Mesenchymal stem cell (in vitro differentiated cells and primary cell): ENCODE measurements around the gene SYNJ1.
"Not testable (repeated sequence)": the region's sequence is repeated elsewhere in the genome, so short reads cannot be mapped to it uniquely, and the experiment has no call there.

Experiments used
- DNase-seq: peaks from one replicate; pipeline ENCODE4 v3.0.0-alpha.2; 2013
- H2AFZ ChIP-seq: one replicate; pipeline ENCODE4 v1.6.1; 2013; ENCODE audit warnings: low read depth, mild to moderate bottlenecking, control low read depth, inconsistent platforms, low read length, moderate library complexity
- H2AK5ac ChIP-seq: 2 replicates; pipeline ENCODE4 v1.6.1; 2013; ENCODE audit warnings: low read length, moderate library complexity, mild to moderate bottlenecking, inconsistent platforms; ENCODE audit not compliant: severe bottlenecking
- H2BK120ac ChIP-seq: one replicate; pipeline ENCODE4 v1.6.1; 2013; ENCODE audit warnings: low read depth, mild to moderate bottlenecking, inconsistent platforms, low read length, moderate library complexity
- H2BK12ac ChIP-seq, 2 experiments: one replicate each; pipeline ENCODE4 v1.6.1; 2013; ENCODE audit warnings: inconsistent platforms in 2 of 2, low read length in 2 of 2, mild to moderate bottlenecking in 2 of 2, moderate library complexity in 2 of 2, control low read depth in 1 of 2
- H2BK15ac ChIP-seq: one replicate; pipeline ENCODE4 v1.6.1; 2013; ENCODE audit warnings: mild to moderate bottlenecking, low read depth, inconsistent platforms; ENCODE audit not compliant: poor library complexity, severe bottlenecking
- H2BK5ac ChIP-seq: 2 replicates; pipeline ENCODE4 v1.6.1; 2013; ENCODE audit warnings: low read depth, mild to moderate bottlenecking, low read length, control low read depth, inconsistent platforms; ENCODE audit not compliant: poor library complexity, severe bottlenecking
- H3K14ac ChIP-seq, 2 experiments: one replicate each; pipeline ENCODE4 v1.6.1; 2013; ENCODE audit warnings: inconsistent platforms in 2 of 2, low read length in 2 of 2, control low read depth in 1 of 2, mild to moderate bottlenecking in 1 of 2, moderate library complexity in 1 of 2
- H3K18ac ChIP-seq, 2 experiments: one replicate each; pipeline ENCODE4 v1.6.1; 2013; ENCODE audit warnings: inconsistent platforms in 2 of 2, low read length in 2 of 2, control low read depth in 1 of 2, low read depth in 1 of 2, mild to moderate bottlenecking in 1 of 2
- H3K23ac ChIP-seq, 2 experiments: one replicate each; pipeline ENCODE4 v1.6.1; 2013; ENCODE audit warnings: inconsistent platforms in 2 of 2, low read length in 2 of 2, mild to moderate bottlenecking in 2 of 2, moderate library complexity in 2 of 2, control low read depth in 1 of 2
- H3K27ac ChIP-seq: 2 replicates; pipeline ENCODE4 v1.5.1; 2013; ENCODE audit warnings: mild to moderate bottlenecking, moderate library complexity, low read length, control low read depth, inconsistent platforms; ENCODE audit not compliant: poor library complexity, severe bottlenecking
- H3K27me3 ChIP-seq, 2 experiments: 2 replicates each; pipeline versions ENCODE4 v1.6.1 to v1.7.0; 2013; ENCODE audit warnings: low read length in 2 of 2, mild to moderate bottlenecking in 2 of 2, moderate library complexity in 2 of 2, control low read depth in 1 of 2, inconsistent platforms in 1 of 2; ENCODE audit not compliant: control insufficient read depth in 1 of 2, insufficient read depth in 1 of 2
- H3K36me3 ChIP-seq, 2 experiments: 2 replicates each; pipeline versions ENCODE4 v1.6.1 to v1.7.0; 2013; ENCODE audit warnings: low read length in 2 of 2, control low read depth in 1 of 2, inconsistent platforms in 1 of 2, low read depth in 1 of 2, mild to moderate bottlenecking in 1 of 2; ENCODE audit not compliant: insufficient read depth in 2 of 2, control insufficient read depth in 1 of 2
- H3K4ac ChIP-seq, 2 experiments: one replicate each; pipeline ENCODE4 v1.6.1; 2013; ENCODE audit warnings: inconsistent platforms in 2 of 2, low read length in 2 of 2, mild to moderate bottlenecking in 2 of 2, moderate library complexity in 2 of 2, control low read depth in 1 of 2, low read depth in 1 of 2
- H3K4me1 ChIP-seq: 2 replicates; pipeline ENCODE4 v1.6.1; 2013; ENCODE audit warnings: low read depth, low read length, control low read depth; ENCODE audit not compliant: control insufficient read depth, insufficient read depth
- H3K4me2 ChIP-seq: 2 replicates; pipeline ENCODE4 v1.6.1; 2013; ENCODE audit warnings: low read length, mild to moderate bottlenecking, inconsistent platforms; ENCODE audit not compliant: poor library complexity, severe bottlenecking
- H3K4me3 ChIP-seq, 2 experiments: 2 replicates each; pipeline versions ENCODE4 v1.5.1 to v1.7.0; 2013; ENCODE audit warnings: low read length in 2 of 2, mild to moderate bottlenecking in 2 of 2, control low read depth in 1 of 2, low read depth in 1 of 2; ENCODE audit not compliant: insufficient read depth in 1 of 2
- H3K79me1 ChIP-seq: replicated peaks from 2 replicates; pipeline ENCODE4 v1.6.1; 2013; ENCODE audit warnings: mild to moderate bottlenecking, control low read depth, low read length, inconsistent platforms; ENCODE audit not compliant: poor library complexity, severe bottlenecking
- H3K9ac ChIP-seq: 2 replicates; pipeline ENCODE4 v1.7.0; 2013; ENCODE audit warnings: mild to moderate bottlenecking, low read length, moderate library complexity
- H3K9me3 ChIP-seq: 2 replicates; pipeline ENCODE4 v1.7.0; 2013; ENCODE audit warnings: mild to moderate bottlenecking, low read length; ENCODE audit not compliant: control insufficient read depth
- H4K8ac ChIP-seq: one replicate; pipeline ENCODE4 v1.6.1; 2013; ENCODE audit warnings: inconsistent platforms, mild to moderate bottlenecking, low read length, moderate library complexity
- H4K91ac ChIP-seq: one replicate; pipeline ENCODE4 v1.6.1; 2013; ENCODE audit warnings: mild to moderate bottlenecking, low read length, inconsistent platforms
- WGBS: methylation state at CpG from one replicate; pipeline ENCODE4 v1.1.7; 2013; ENCODE audit warnings: mixed read lengths; 5-methylcytosine and 5-hydroxymethylcytosine counted together

SYNJ1 gene

DNA sequence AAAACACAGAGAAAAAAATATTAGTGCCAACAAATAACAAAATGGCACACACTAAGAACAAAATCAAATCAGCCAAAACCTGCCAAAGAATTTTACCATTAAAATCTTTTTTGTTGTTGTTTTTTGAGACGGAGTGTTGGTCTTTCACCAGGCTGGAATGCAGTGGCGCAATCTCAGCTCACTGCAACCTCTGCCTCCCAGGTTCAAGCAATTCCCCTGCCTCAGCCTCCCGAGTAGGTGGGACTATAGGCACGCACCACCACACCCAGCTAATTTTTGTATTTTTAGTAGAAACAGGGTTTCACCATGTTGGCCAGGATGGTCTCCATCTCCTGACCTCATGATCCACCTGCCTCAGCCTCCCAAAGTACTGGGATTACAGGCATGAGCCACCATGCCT is 8.3 kb upstream of the SYNJ1 start:
- not testable (repeated sequence) for H3K23ac ChIP-seq, H3K4me2 ChIP-seq, DNase-seq, H2AK5ac ChIP-seq, H2BK12ac ChIP-seq, H2BK120ac ChIP-seq, H3K4me1 ChIP-seq, H3K4ac ChIP-seq, H3K9me3 ChIP-seq, H3K9ac ChIP-seq, H3K27ac ChIP-seq, H3K14ac ChIP-seq, H4K91ac ChIP-seq, H2AFZ ChIP-seq, H4K8ac ChIP-seq, H3K27me3 ChIP-seq, H2BK15ac ChIP-seq, H3K4me3 ChIP-seq, H2BK5ac ChIP-seq, H3K18ac ChIP-seq
- WGBS, result 96% methylated on average over 4 of the region's 4 CpGs
- peaks cover 11 to 80% of the 10 kb centered on the region in 2 experiments for H3K36me3 ChIP-seq
- H3K79me1 ChIP-seq, result peaks cover 13% of the 10 kb centered on the region

DNA sequence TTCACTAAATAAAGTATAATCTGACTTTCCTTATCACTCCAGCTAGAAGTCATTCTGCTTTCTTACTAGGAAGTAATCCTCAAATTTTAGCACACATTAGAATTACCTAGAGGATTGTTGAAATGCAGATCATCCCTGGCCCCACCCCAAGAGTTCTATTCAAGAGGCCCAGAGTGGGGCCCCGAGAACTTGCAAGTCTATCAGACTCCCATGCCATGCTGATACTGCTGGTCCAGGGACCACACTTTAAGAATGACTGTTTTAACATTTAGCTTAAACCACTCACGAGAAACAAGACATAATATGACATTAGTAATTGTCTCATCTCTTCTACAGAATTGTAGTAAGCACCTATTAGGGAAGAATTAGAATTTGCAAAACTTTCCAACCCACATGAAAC is 7.7 kb upstream of the SYNJ1 start:
- Histone ChIP-seq H3K36me3 (peaks cover 11 to 75% of the 10 kb centered on the region in 2 experiments), H3K4me1 (no peaks in the 10 kb centered on the region), H2BK12ac (no peak overlapping the region), H3K4me2 (no peak overlapping the region), H4K8ac (no peak overlapping the region), H3K23ac (no peak overlapping the region), H4K91ac (no peak overlapping the region), H2AK5ac (no peak overlapping the region), H2BK5ac (no peak overlapping the region), H3K9ac (no peak overlapping the region), H3K9me3 (no peaks in the 10 kb centered on the region), H3K79me1 (peaks cover 13% of the 10 kb centered on the region), H3K14ac (no peak overlapping the region), H3K27ac (no peak overlapping the region), H2BK120ac (no peak overlapping the region), H3K4ac (no peak overlapping the region), H3K27me3 (no peaks in the 10 kb centered on the region), H3K18ac (no peak overlapping the region), H2BK15ac (no peak overlapping the region), H3K4me3 (no peak overlapping the region), H2AFZ (no peak overlapping the region)
- 100% methylated on average over 1 of the region's 2 CpGs for WGBS
- no peak for DNase-seq

DNA sequence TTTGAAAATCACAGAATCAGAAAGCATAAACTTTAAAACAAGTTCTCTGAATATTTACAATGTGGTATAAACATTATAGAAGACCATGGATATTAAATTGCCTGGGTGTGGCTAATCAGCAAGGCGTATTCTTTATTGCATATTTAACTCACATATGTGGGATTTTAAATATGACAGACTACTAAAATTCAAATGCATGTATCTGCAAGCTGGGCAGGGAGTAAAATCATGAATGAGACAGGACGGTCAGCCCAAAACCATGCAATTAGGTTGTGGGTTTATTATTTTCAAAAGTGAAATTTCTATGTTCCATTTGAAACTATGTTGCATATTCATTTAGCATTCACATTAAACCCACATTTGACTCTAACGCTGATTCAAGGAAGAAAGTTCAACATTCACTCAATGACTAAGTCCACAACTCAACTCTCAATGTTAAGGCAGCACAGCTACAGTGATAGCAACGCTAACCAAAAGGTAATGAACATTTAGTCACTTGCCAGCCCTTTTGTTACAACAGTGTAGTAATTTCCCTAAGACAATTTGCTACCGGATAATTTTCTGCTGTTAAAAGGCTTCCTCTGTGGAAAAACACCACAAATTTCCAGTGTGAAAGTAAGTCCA is 6.3 kb upstream of the SYNJ1 start:
- Histone ChIP-seq H3K27ac (no peak overlapping the region), H2AFZ (no peak overlapping the region), H2BK5ac (no peak overlapping the region), H3K9me3 (no peaks in the 10 kb centered on the region), H3K4me1 (no peaks in the 10 kb centered on the region), H2BK15ac (no peak overlapping the region), H2BK120ac (no peak overlapping the region), H3K36me3 (peaks cover 8 to 63% of the 10 kb centered on the region in 2 experiments), H3K18ac (no peak overlapping the region), H3K9ac (no peak overlapping the region), H4K91ac (no peak overlapping the region), H3K27me3 (no peaks in the 10 kb centered on the region), H3K14ac (no peak overlapping the region), H2AK5ac (no peak overlapping the region), H3K23ac (no peak overlapping the region), H2BK12ac (no peak overlapping the region), H3K79me1 (peaks cover 11% of the 10 kb centered on the region), H3K4ac (no peak overlapping the region), H3K4me3 (no peak overlapping the region), H3K4me2 (no peak overlapping the region), H4K8ac (no peak overlapping the region)
- no peak for DNase-seq
- 93% methylated on average over 2 of the region's 5 CpGs for WGBS

DNA sequence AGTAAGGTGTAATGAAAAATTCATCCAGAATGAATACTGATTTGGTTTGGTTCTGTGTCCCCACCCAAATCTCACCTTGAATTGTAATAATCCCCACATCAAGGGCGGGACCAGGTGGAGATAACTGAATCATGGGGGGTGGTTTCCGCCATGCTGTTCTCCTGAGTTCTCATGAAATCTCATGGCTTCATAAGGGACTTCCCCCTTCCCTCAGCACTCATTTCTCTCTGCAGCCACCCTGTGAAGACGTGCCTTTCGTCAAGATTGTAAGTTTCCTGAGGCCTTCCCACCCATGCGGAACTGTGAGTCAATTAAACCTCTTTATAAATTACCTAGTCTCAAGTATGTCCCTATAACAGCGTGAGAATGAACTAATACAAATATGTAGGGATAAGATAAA is 5.5 kb upstream of the SYNJ1 start:
- Histone ChIP-seq H3K4ac (no peak overlapping the region), H3K9me3 (no peaks in the 10 kb centered on the region), H2AK5ac (no peak overlapping the region), H3K14ac (no peak overlapping the region), H3K27ac (no peak overlapping the region), H3K23ac (no peak overlapping the region), H3K9ac (no peak overlapping the region), H3K79me1 (peaks cover 3% of the 10 kb centered on the region), H2BK12ac (no peak overlapping the region), H3K4me2 (no peak overlapping the region), H2AFZ (no peak overlapping the region), H4K91ac (no peak overlapping the region), H2BK120ac (no peak overlapping the region), H3K4me3 (no peak overlapping the region), H2BK15ac (no peak overlapping the region), H3K4me1 (no peaks in the 10 kb centered on the region), H3K36me3 (peaks cover 2 to 56% of the 10 kb centered on the region in 2 experiments), H2BK5ac (no peak overlapping the region), H3K18ac (no peak overlapping the region), H3K27me3 (no peaks in the 10 kb centered on the region), H4K8ac (no peak overlapping the region)
- DNase-seq, result no peak
- over 99% methylated on average over 4 of the region's 6 CpGs for WGBS
